Muscle layer of duodenum (tissue), 2 donors: ENCODE results near the gene PCK1.

Experiments used
- H3K27ac ChIP-seq: one replicate; pipeline ENCODE4 v1.7.0; 2013; ENCODE audit warnings: mild to moderate bottlenecking, low read length
- H3K27me3 ChIP-seq: one replicate; pipeline ENCODE4 v1.7.0; 2013; ENCODE audit warnings: low read depth, mild to moderate bottlenecking, control low read depth, low read length
- H3K36me3 ChIP-seq, 2 donors: one replicate each; pipeline ENCODE4 v1.7.0; 2013; ENCODE audit warnings: low read length in 2 of 2, control low read depth in 1 of 2, mild to moderate bottlenecking in 1 of 2; ENCODE audit not compliant: insufficient read depth in 2 of 2, control insufficient read depth in 1 of 2
- H3K4me1 ChIP-seq, 2 donors: one replicate each; pipeline ENCODE4 v1.7.0; 2013; ENCODE audit warnings: low read length in 2 of 2, mild to moderate bottlenecking in 2 of 2, control low read depth in 1 of 2, moderate library complexity in 1 of 2; ENCODE audit not compliant: insufficient read depth in 2 of 2, control insufficient read depth in 1 of 2
- H3K4me3 ChIP-seq, 2 donors: one replicate each; pipeline ENCODE4 v1.7.0; 2013; ENCODE audit warnings: low read length in 2 of 2, low read depth in 1 of 2, mild to moderate bottlenecking in 1 of 2
- H3K9me3 ChIP-seq, 2 donors: one replicate each; pipeline ENCODE4 v1.7.0; 2013; ENCODE audit warnings: low read length in 2 of 2, control low read depth in 1 of 2, mild to moderate bottlenecking in 1 of 2; ENCODE audit not compliant: control insufficient read depth in 1 of 2
- donor health status: healthy.

The PCK1 gene

DNA sequence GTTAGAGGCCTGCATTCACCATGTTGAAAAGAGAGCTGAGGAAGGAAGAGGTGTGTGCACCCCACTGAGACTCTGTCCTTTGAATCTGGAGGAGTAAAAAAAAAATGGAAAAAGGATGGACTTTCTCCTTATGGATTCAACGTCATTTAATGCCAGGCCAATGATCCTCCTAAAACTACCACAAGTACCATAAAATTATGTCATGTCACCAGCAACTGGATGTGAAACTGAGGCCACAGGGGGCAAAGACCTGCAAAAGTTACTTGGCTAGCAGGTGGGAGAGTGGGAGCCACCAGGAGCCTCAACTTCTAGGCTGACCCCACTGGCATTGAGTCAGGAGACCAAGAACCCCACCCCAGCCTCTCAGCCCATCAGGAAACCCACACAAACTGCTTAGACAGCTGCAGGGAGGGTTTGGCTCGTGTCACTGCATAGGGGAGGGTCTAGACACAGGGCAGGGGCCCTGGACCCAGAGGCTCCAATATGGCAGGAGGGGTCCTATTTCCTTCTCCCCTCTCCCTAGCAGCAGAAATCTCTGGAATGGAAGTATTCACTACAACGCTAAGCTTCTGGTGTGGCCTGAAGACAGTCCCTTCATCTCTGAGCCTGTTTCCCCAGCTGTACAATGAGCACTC, 11.0 kb downstream of the PCK1 start:
- Histone ChIP-seq H3K36me3 (no peaks in the 10 kb centered on the region), H3K4me3 (no peak overlapping the region), H3K27me3 (no peaks in the 10 kb centered on the region), H3K4me1 (no peaks in the 10 kb centered on the region), H3K9me3 (no peaks in the 10 kb centered on the region), H3K27ac (no peak overlapping the region)

DNA sequence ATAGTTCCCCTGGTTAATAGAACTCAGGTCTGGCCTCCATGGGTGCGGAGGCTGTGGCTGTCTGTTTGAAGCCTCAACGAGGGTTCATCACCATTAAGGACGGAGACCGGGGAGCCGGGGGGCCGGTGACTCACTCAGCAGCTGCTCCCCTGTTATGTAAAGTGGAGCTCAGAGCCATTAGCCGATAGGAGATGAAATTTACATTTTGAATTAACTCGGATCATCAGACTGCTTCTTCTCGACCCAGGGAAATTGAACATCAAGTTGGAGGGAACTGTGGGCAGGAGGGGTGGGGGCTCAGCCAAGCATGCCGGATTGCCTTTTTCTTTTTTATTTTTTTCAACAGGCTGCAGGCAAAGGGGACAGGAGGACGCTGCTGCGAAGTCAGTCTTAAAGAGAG, 12.3 kb downstream of the PCK1 start:
- Histone ChIP-seq H3K9me3 (no peaks in the 10 kb centered on the region), H3K4me1 (no peaks in the 10 kb centered on the region), H3K27ac (no peak overlapping the region), H3K4me3 (no peak overlapping the region), H3K27me3 (no peaks in the 10 kb centered on the region), H3K36me3 (no peaks in the 10 kb centered on the region)

DNA sequence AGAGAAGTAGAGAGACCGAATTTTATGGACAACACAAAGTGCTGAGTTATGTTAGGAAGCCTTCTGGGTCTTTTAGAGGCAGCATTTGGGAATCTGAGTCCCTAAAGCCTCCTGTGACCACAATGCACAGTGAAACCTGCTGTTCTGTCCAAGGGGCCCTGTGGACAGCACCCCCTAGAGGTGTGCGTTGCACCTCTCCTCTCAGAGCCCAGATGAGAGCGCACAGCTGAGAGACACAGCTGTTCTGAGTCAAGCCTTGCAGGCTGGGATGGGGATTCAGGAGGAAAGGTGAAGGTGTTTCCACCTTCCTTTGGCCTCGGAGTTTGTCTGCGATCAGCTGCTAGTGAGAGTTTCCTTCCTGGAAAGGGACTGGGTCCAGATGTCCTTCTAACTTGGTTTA, 13.0 kb downstream of the PCK1 start:
- Histone ChIP-seq H3K27ac (no peak overlapping the region), H3K9me3 (no peaks in the 10 kb centered on the region), H3K36me3 (no peaks in the 10 kb centered on the region), H3K27me3 (no peaks in the 10 kb centered on the region), H3K4me1 (no peaks in the 10 kb centered on the region), H3K4me3 (no peak overlapping the region)

DNA sequence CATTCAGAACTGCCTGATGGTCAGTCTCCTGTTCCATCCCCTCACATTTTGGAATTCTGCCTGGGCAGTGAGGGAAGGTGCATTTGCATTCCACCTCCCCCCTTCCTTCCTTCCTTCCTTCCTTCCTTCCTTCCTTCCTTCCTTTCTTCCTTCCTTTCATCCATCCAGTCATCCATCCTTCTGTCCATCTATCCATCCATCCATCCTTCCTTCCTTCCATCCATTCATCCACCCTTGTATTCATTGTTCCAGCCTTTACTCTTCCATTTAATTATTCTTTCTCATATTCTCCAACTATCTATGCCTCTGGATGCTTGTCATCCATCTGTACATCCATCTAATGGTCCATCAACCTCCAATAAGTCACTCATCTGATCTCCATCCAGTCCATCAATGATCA, 14.0 kb downstream of the PCK1 start:
- Histone ChIP-seq H3K27me3 (no peaks in the 10 kb centered on the region), H3K36me3 (no peaks in the 10 kb centered on the region), H3K9me3 (no peaks in the 10 kb centered on the region), H3K4me3 (no peak overlapping the region), H3K4me1 (peaks cover 0 to under 1% of the 10 kb centered on the region in 2 donors), H3K27ac (no peak overlapping the region)

DNA sequence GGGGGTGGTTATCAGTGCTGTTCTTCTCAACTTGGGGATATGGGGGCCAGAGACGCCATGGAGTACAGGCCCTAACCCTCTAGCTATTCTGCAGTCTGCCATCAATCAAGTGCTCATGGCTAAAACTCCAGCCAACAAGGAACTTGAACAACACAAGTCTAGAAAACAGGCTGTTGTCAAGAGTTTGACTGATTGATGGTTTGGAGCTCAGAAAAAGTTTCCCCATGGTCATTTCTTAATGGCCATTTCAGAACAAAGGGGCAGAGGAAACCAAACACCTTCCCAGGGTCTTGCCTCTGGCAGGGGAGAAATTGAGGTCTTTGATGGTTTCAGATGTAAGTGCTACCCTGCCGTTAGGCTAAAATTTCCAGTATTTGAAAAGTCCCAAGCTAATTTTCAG, 15.1 kb downstream of the PCK1 start:
- H3K9me3 ChIP-seq: no peaks in the 10 kb centered on the region
- H3K36me3 ChIP-seq: no peaks in the 10 kb centered on the region
- H3K27me3 ChIP-seq: no peaks in the 10 kb centered on the region
- no peak overlapping the region for H3K4me3 ChIP-seq
- peaks cover 0 to 11% of the 10 kb centered on the region in 2 donors for H3K4me1 ChIP-seq
- H3K27ac ChIP-seq: no peak overlapping the region

DNA sequence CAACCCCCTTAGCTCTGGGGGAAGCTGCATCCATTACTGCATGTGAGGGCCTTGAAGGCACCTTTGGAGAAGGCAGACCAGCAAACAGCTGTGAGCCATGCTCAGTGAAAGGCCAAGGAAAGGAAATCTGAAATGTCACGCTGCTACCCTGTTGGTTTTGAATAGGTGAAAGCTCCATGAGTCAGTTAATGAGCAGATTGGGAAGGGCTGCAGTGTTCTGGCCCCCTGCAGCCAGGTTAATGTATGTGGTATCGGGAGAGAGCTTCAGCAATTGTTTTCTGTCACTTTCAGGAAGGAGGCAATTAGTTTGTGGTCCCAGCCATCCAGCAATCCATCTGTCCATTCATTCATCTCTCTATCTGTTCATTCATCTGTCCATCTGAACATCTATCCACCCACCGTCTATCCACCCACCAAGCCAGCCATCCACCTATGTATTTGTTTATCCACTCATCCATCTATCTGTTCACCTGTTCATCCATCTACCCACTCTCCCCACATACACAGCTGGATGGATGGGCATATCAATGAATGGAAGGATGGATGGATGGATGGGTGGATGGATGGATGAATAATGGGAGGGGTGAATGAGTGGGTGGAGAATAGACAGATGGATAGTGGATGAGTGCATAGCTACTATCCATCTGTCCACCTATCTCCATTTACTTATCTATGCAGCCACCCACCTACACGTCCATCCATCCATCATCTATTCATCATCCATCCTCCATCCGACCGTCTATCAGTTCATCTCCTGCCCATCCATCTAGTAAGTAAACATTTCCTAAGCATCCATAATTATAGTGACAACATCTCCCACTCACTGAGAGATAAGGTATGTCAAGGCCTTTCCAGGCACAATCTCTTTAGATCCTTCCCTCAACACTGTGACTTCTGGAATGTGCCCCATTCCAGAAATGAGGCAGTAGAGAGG, 16.0 kb downstream of the PCK1 start:
- Histone ChIP-seq H3K9me3 (no peaks in the 10 kb centered on the region), H3K4me3 (no peak overlapping the region), H3K4me1 (peaks cover 8 to 20% of the 10 kb centered on the region in 2 donors), H3K27me3 (no peaks in the 10 kb centered on the region), H3K36me3 (no peaks in the 10 kb centered on the region), H3K27ac (no peak overlapping the region)

DNA sequence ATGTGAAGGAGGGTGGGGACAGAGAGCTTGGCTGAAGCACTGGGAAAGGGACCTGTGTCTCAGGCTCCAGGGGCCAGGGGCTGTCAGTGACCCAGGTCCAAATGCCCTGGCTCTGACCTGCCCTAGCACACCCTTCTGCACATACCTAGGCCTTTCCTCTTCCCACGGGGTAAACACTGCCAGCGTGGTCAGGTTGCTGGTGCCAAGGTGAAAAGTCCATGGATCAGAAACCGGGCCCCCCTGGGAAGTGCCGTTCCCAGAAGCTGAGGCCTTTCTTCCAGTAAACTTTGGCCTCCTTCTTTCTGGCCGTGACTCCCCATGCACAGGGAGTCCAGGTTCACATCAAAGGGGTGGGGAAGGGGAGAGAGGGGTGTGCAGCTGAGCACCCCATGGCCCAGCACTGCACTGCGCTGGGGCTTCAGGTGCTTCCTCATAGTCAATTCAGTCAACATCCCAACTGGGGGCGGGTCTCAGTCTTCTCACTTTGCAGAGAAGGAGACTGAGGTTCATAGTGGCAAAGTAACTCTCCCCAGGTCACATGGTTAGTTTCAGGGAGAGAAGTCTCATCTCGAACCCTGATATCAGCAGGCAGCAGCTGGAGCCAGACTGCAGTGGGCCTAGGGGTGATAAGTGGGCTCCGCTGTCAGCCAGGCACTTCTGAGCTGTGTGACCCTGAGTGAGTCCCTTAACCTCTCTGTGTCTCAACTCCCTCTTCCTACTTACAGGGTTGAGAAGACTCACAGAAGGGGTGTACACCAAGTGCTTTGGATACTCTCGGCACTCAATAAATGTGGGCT, 17.0 kb downstream of the PCK1 start:
- H3K36me3 ChIP-seq: no peaks in the 10 kb centered on the region
- H3K4me3 ChIP-seq: no peak overlapping the region
- peaks cover 9 to 29% of the 10 kb centered on the region in 2 donors for H3K4me1 ChIP-seq
- no peaks in the 10 kb centered on the region for H3K9me3 ChIP-seq
- no peaks in the 10 kb centered on the region for H3K27me3 ChIP-seq
- H3K27ac ChIP-seq: no peak overlapping the region

DNA sequence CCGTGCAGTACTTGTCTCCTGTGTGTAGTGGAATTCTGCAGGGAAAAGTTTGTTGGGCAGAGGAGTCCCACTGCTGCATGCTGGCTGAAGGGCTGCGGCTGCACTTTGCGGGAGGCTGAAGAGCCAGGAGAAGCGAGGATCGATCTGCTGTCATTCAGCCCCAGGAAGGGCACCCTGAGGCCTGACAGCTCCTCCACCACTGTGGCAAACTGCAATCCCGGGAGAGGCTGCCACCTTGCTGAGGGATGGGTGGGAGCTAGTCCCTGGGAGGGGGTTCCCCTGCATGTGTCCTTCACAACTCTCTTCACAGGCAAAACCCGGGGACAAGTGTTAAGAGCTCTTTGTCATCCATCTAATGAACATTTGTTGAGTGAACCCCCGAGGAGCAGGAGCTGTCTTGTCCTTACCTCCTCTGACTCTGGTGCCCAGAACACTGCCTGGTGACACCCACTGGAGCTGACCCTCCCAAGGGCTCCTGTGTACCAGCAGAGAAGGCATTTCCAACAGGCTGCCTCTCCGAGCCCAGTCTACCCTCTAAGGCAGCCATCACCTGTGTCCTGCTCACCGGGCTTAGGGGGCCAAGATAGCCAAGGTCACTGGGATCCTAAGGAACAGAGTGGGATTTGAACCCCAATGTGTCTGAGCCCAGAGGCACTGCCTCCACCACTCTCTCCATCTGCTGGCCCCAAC, 17.7 kb downstream of the PCK1 start:
- no peaks in the 10 kb centered on the region for H3K27me3 ChIP-seq
- H3K9me3 ChIP-seq: no peaks in the 10 kb centered on the region
- no peaks in the 10 kb centered on the region for H3K36me3 ChIP-seq
- H3K27ac ChIP-seq: no peak overlapping the region
- peaks cover 9 to 36% of the 10 kb centered on the region in 2 donors for H3K4me1 ChIP-seq
- H3K4me3 ChIP-seq: no peak overlapping the region

DNA sequence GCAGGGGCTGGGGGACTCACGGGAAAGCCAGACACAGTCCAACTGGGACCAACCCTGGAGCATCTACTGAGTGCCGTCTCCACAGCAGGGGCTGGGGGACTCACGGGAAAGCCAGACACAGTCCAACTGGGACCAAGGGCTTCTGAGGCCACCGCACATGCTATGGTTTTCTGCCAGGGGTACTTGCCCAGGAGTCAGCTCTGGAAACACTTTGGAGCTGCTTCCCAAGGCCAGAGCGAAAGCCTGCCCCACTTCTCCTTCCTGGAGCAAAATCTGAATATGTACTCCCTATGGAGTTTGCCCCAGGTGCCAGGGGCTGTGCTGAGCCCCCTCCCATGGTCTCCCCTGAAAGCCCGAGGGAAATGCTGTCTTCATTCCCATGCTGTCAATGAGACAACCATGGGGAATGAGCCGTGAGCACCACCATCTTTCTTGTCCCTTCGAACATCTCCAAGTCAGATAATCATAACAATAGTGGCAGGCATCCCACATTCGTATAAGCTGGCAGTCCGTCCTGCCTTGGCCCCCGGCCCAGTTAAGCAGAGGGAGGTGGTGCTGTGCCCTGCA, 18.5 kb downstream of the PCK1 start:
- H3K27me3 ChIP-seq: no peaks in the 10 kb centered on the region

DNA sequence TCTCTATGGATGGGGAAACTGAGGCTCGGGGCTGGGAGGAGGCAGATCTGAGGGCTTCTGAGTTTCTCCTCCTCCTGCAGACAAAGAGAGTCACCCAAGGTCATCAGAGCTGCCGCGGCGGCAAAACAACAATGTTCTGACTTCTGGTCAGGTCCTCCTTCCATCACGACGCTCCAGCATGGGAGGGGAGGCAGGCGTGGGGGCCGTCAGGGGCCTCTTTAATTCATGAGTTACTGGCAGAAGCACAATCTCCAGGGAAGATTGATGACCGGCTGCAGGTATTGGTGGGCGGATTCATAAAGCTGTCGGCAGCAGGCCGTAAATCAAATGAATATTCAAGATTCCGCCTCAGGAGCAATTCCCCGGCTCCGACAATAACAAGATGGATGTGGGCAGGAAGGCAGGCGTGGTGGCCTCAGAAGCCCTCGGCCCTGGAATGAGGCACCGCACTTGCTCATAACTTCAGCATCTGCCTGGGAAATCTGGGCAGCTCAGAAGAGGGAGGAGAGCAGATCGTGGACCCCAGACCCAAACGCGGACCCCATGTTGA, 19.1 kb downstream of the PCK1 start:
- H3K4me3 ChIP-seq: no peak overlapping the region
- peaks cover 9 to 42% of the 10 kb centered on the region in 2 donors for H3K4me1 ChIP-seq
- H3K27me3 ChIP-seq: no peaks in the 10 kb centered on the region
- no peaks in the 10 kb centered on the region for H3K9me3 ChIP-seq
- H3K27ac ChIP-seq: no peak overlapping the region
- H3K36me3 ChIP-seq: no peaks in the 10 kb centered on the region

More for the DNA sequence above, 18.5 kb downstream of the PCK1 start:
- Histone ChIP-seq H3K9me3 (no peaks in the 10 kb centered on the region), H3K4me1 (peaks cover 9 to 36% of the 10 kb centered on the region in 2 donors), H3K4me3 (no peak overlapping the region), H3K36me3 (no peaks in the 10 kb centered on the region), H3K27ac (no peak overlapping the region)
